ENCODE measurements around the gene NOD2. TPM values are rescaled to one million over a fixed set of nuclear protein-coding genes. Genes with fewer than 3 reads are reported as not detected.

The NOD2 gene
- total and polyA plus RNA-seq, 4 donors: 2.1 to 14.1 (median 5.9) TPM

- Histone ChIP-seq H3K9ac (ENCODE audit: insufficient read depth in 1 of 2, low read length in 2 of 2) (no peak overlapping the region), H3K4me1 (ENCODE audit: control insufficient read depth in 5 of 5, insufficient read depth in 5 of 5, low read length in 5 of 5) (peaks cover 0 to 26% (median 0%) of the 10 kb centered on the region in 5 donors), H3K9me3 (ENCODE audit: control insufficient read depth in 4 of 4, insufficient read depth in 3 of 4, low read length in 3 of 4) (no peaks in the 10 kb centered on the region), H3K36me3 (ENCODE audit: control insufficient read depth in 4 of 4, insufficient read depth in 4 of 4, low read length in 4 of 4) (no peaks in the 10 kb centered on the region), H3K27ac (ENCODE audit: low read depth in 1 of 2, low read length in 1 of 2) (peak overlapping the region; percentile 24 to 82), H3K4me3 (no peak overlapping the region), H3K27me3 (ENCODE audit: control insufficient read depth in 3 of 3, insufficient read depth in 3 of 3, low read length in 2 of 3) (no peaks in the 10 kb centered on the region)
- ATAC-seq (ENCODE audit: insufficient read depth, low FRiP score) (peak; percentile 21), DNase-seq (peak in 2 of 3 donors; percentile 41 to 62)
- 55 to 62% methylated on average over 15 of the region's 15 CpGs for WGBS, 2 donors
- TF ChIP-seq CTCF (IDR thresholded peaks at IDR 0.05; ENCODE audit: control extremely low read depth, extremely low read depth): no peak
These were observed 3.4 kb downstream of the NOD2 start for GRCh38 chr16:50696575-50697420.

- WGBS, 2 donors: 90 to 100% methylated on average over 5 of the region's 5 CpGs
- Histone ChIP-seq H3K27ac (ENCODE audit: low read depth in 1 of 2, low read length in 1 of 2) (peak overlapping the region; percentile 58 to 82), H3K4me3 (no peak overlapping the region), H3K4me1 (ENCODE audit: control insufficient read depth in 5 of 5, insufficient read depth in 5 of 5, low read length in 5 of 5) (peaks cover 0 to 25% (median 0%) of the 10 kb centered on the region in 5 donors), H3K9me3 (ENCODE audit: control insufficient read depth in 4 of 4, insufficient read depth in 3 of 4, low read length in 3 of 4) (no peaks in the 10 kb centered on the region), H3K36me3 (ENCODE audit: control insufficient read depth in 4 of 4, insufficient read depth in 4 of 4, low read length in 4 of 4) (no peaks in the 10 kb centered on the region), H3K27me3 (ENCODE audit: control insufficient read depth in 3 of 3, insufficient read depth in 3 of 3, low read length in 2 of 3) (no peaks in the 10 kb centered on the region), H3K9ac (ENCODE audit: insufficient read depth in 1 of 2, low read length in 2 of 2) (no peak overlapping the region)
- ATAC-seq (ENCODE audit: insufficient read depth, low FRiP score) (no peak), DNase-seq (no peak)
- TF ChIP-seq CTCF (IDR thresholded peaks at IDR 0.05; ENCODE audit: control extremely low read depth, extremely low read depth): no peak
These were observed 4.0 kb downstream of the NOD2 start for GRCh38 chr16:50697421-50697715.

- ATAC-seq (ENCODE audit: insufficient read depth, low FRiP score) (peak; percentile 73), DNase-seq (peak in 2 of 3 donors; percentile 57 to 68)
- Histone ChIP-seq H3K36me3 (ENCODE audit: control insufficient read depth in 4 of 4, insufficient read depth in 4 of 4, low read length in 4 of 4) (no peaks in the 10 kb centered on the region), H3K4me1 (ENCODE audit: control insufficient read depth in 5 of 5, insufficient read depth in 5 of 5, low read length in 5 of 5) (peaks cover 0 to 18% (median 0%) of the 10 kb centered on the region in 5 donors), H3K4me3 (no peak overlapping the region), H3K27ac (ENCODE audit: low read depth in 1 of 2, low read length in 1 of 2) (peak overlapping the region; percentile 58 to 82), H3K27me3 (ENCODE audit: control insufficient read depth in 3 of 3, insufficient read depth in 3 of 3, low read length in 2 of 3) (no peaks in the 10 kb centered on the region), H3K9me3 (ENCODE audit: control insufficient read depth in 4 of 4, insufficient read depth in 3 of 4, low read length in 3 of 4) (no peaks in the 10 kb centered on the region), H3K9ac (ENCODE audit: insufficient read depth in 1 of 2, low read length in 2 of 2) (peak overlapping the region in 1 of 2 donors; percentile 61)
- TF ChIP-seq CTCF (IDR thresholded peaks at IDR 0.05; ENCODE audit: control extremely low read depth, extremely low read depth): no peak
- WGBS, 2 donors: 29 to 60% methylated on average over 19 of the region's 19 CpGs
These were observed 4.7 kb downstream of the NOD2 start for GRCh38 chr16:50697881-50698767.
